GM12878 (cell line): Measurements from ENCODE around the gene SIN3A. TPM values are rescaled to one million over a fixed set of nuclear protein-coding genes. Genes with fewer than 3 reads are reported as not detected.

Source experiments
- ATAC-seq: fragments of 200-7000 bp; cut with Tn5 transposase; 3 replicates; pipeline ENCODE4 v1.9.1; 2020; ENCODE audit warnings: mild to moderate bottlenecking, moderate library complexity
- BruUV-seq: library from RNA; stranded (reverse); fragments of 400-500 nt; replicated peaks from 2 replicates; lab custom pipeline; 2021; lab: Mats Ljungman, UMichigan
- CTCF ChIA-PET: fragments of 300-600 bp; sonication (Branson Sonifier 250); formaldehyde crosslinking; extraction: SDS; loops from one replicate; lab custom pipeline; 2021; ENCODE audit warnings: inconsistent platforms; lab: Yijun Ruan, JAX
- POLR2A ChIA-PET: fragments of 350-600 bp; formaldehyde crosslinking; extraction: SDS; loops from one replicate; lab custom pipeline; 2021; ENCODE audit warnings: inconsistent platforms; lab: Charles Lee
- RAD21 ChIA-PET: fragments of 300-600 bp; sonication (Branson Sonifier 250); formaldehyde crosslinking; loops from one replicate; lab custom pipeline; 2023; ENCODE audit warnings: antibody characterized with exemption; ENCODE audit not compliant: unreplicated experiment; lab: Charles Lee
- SMC1A ChIA-PET: fragments of 300-600 bp; sonication (Branson Sonifier 250); formaldehyde crosslinking; loops from one replicate; lab custom pipeline; 2023; ENCODE audit not compliant: unreplicated experiment, uncharacterized antibody; lab: Charles Lee
- DNase-seq: peaks from one replicate; pipeline ENCODE4 v3.0.0-alpha.2; 2011; ENCODE audit warnings: low read depth, low spot score
- FAIRE-seq: peaks from 3 replicates; lab custom pipeline; 2011; peaks lifted over from hg19 to GRCh38; lab: Jason Lieb, UNC
- H2AFZ ChIP-seq: 2 replicates; pipeline ENCODE4 v1.6.0; 2011; ENCODE audit warnings: low read depth, low read length, control low read depth; ENCODE audit not compliant: control insufficient read depth
- H3K27ac ChIP-seq: 2 replicates; pipeline ENCODE4 v1.5.1; 2011; ENCODE audit warnings: control low read depth; ENCODE audit not compliant: control insufficient read depth, insufficient read depth
- H3K27me3 ChIP-seq, 2 experiments: replicated peaks in 1 of 2; 2 replicates each; pipeline versions ENCODE4 v1.6.0 to v1.6.1; 2011; ENCODE audit warnings: low read length in 1 of 2; ENCODE audit not compliant: control insufficient read depth in 2 of 2, insufficient read depth in 2 of 2
- H3K36me3 ChIP-seq, 2 experiments: 2 replicates each; pipeline ENCODE4 v1.5.1; 2011; ENCODE audit warnings: low read length in 1 of 2; ENCODE audit not compliant: control insufficient read depth in 2 of 2, insufficient read depth in 2 of 2
- H3K4me1 ChIP-seq: 2 replicates; pipeline ENCODE4 v1.6.1; 2011; ENCODE audit warnings: mild to moderate bottlenecking, low read length, moderate library complexity, mixed read lengths; ENCODE audit not compliant: control insufficient read depth, insufficient read depth
- H3K4me2 ChIP-seq: 2 replicates; pipeline ENCODE4 v1.6.0; 2011; ENCODE audit warnings: control low read depth; ENCODE audit not compliant: control insufficient read depth, insufficient read depth
- H3K4me3 ChIP-seq: fragments of 200-600 bp; sonication (generic); 2 replicates; pipeline ENCODE4 v1.5.1; 2016
- H3K79me2 ChIP-seq: 2 replicates; pipeline ENCODE4 v1.6.0; 2011; ENCODE audit warnings: low read length; ENCODE audit not compliant: control insufficient read depth, insufficient read depth
- H3K9ac ChIP-seq: 2 replicates; pipeline ENCODE4 v1.8.0; 2011; ENCODE audit warnings: low read length, control low read depth, mixed read lengths; ENCODE audit not compliant: control insufficient read depth, insufficient read depth
- H3K9me3 ChIP-seq: replicated peaks from 3 replicates; pipeline ENCODE4 v1.5.1; 2011; ENCODE audit warnings: mild to moderate bottlenecking, low read length; ENCODE audit not compliant: control insufficient read depth, insufficient read depth
- H4K20me1 ChIP-seq: 2 replicates; pipeline ENCODE4 v1.6.0; 2011; ENCODE audit not compliant: control insufficient read depth, insufficient read depth
- BACH1 ChIP-seq: fragments of 450-650 bp; IDR thresholded peaks from 2 replicates; pipeline ENCODE4 v1.6.1; 2017; ENCODE audit warnings: mild to moderate bottlenecking, borderline replicate concordance
- BCL3 ChIP-seq: IDR thresholded peaks from 2 replicates; pipeline ENCODE4 v1.6.1; 2011; ENCODE audit warnings: borderline replicate concordance, low read depth, mild to moderate bottlenecking, moderate library complexity, low read length; ENCODE audit not compliant: insufficient read depth, poor library complexity, severe bottlenecking
- DPF2 ChIP-seq: fragments of 450-650 bp; IDR thresholded peaks from 2 replicates; pipeline ENCODE4 v1.6.1; 2017; ENCODE audit warnings: mild to moderate bottlenecking
- GATAD2B ChIP-seq: fragments of 450-650 bp; conservative IDR thresholded peaks from 2 replicates; pipeline ENCODE4 v1.6.1; 2017; ENCODE audit warnings: low read depth, mild to moderate bottlenecking, moderate library complexity
- IKZF1 ChIP-seq: fragments of 450-650 bp; conservative IDR thresholded peaks from 2 replicates; pipeline ENCODE4 v1.6.1; 2017; ENCODE audit warnings: antibody characterized with exemption, mild to moderate bottlenecking
- KLF5 ChIP-seq: fragments of 450-650 bp; IDR thresholded peaks from 2 replicates; pipeline ENCODE4 v1.6.1; 2014; ENCODE audit warnings: mild to moderate bottlenecking; ENCODE audit not compliant: partially characterized antibody
- MXI1 ChIP-seq: fragments of 150-350 bp; IDR thresholded peaks from 2 replicates; pipeline ENCODE4 v1.6.1; 2011; ENCODE audit warnings: low read depth, mild to moderate bottlenecking, inconsistent platforms, low read length, improper control_type of control experiment
- NR2C1 ChIP-seq: fragments of 450-650 bp; IDR thresholded peaks from 2 replicates; pipeline ENCODE4 v1.6.1; 2017; ENCODE audit warnings: antibody characterized with exemption, mild to moderate bottlenecking, moderate library complexity
- NR2F1 ChIP-seq: fragments of 450-650 bp; conservative IDR thresholded peaks from 2 replicates; pipeline ENCODE4 v1.6.1; 2017; ENCODE audit warnings: mild to moderate bottlenecking
- RUNX3 ChIP-seq: IDR thresholded peaks from 2 replicates; pipeline ENCODE4 v1.6.1; 2012; ENCODE audit warnings: low read length, inconsistent platforms
- TAF1 ChIP-seq: IDR thresholded peaks from 2 replicates; pipeline ENCODE4 v1.6.1; 2011; ENCODE audit warnings: mild to moderate bottlenecking, low read depth, low read length, borderline replicate concordance
- TCF12 ChIP-seq: IDR thresholded peaks from 2 replicates; pipeline ENCODE4 v1.6.1; 2011; ENCODE audit warnings: low read depth, mild to moderate bottlenecking, low read length
- YY1 ChIP-seq: IDR thresholded peaks from 2 replicates; pipeline ENCODE4 v1.6.1; 2011; ENCODE audit warnings: low read depth, mild to moderate bottlenecking, low read length
- ZNF24 ChIP-seq: fragments of 450-650 bp; IDR thresholded peaks from 2 replicates; pipeline ENCODE4 v1.6.1; 2017; ENCODE audit warnings: antibody characterized with exemption, mild to moderate bottlenecking
- ZNF687 ChIP-seq: fragments of 450-650 bp; IDR thresholded peaks from 2 replicates; pipeline ENCODE4 v1.6.1; 2017; ENCODE audit warnings: mild to moderate bottlenecking, moderate library complexity
- WGBS: methylation state at CpG from one replicate; pipeline ENCODE4 v1.1.6; 2016; ENCODE audit warnings: low lambda C conversion rate; ENCODE audit not compliant: insufficient replicate concordance, insufficient coverage; ENCODE audit errors: missing lambda C conversion rate; 5-methylcytosine and 5-hydroxymethylcytosine counted together
- in situ Hi-C: fragments of 300-500 bp; cut with MboI; formaldehyde crosslinking; loops from 9 replicates; pipeline ENCODE4 v1.14.3; 2018; ENCODE audit warnings: mixed read lengths
- intact Hi-C: fragments of 100-400 bp; cut with micrococcal nuclease; formaldehyde crosslinking; loops from one replicate; pipeline ENCODE4 v1.14.2; 2022; ENCODE audit not compliant: unreplicated experiment
- polyA plus RNA-seq, 11 experiments: library from polyadenylated mRNA; depleted of rRNA in 4 of 11; unstranded in 6 of 11; stranded (reverse) in 5 of 11; fragments of >200 nt; fragmentation: Nextera tagmentation in 4 of 11; fragmentation: Illumina TruSeq in 1 of 11; extraction: Ambion mirVana in 4 of 11; extraction: Trizol in 1 of 11; gene quantifications; 1 replicate in 1 of 11; 2 replicates in 10 of 11; pipeline versions ENCODE4 v1.2.1 to v1.2.3, GENCODE V29; 2011 to 2016; ENCODE audit warnings: inconsistent platforms in 2 of 11, missing spikeins in 2 of 11, low read depth in 1 of 11
- total RNA-seq, 4 experiments: library from RNA; depleted of rRNA in 3 of 4; stranded (reverse); fragments of >200 nt in 3 of 4; fragmentation: Illumina TruSeq in 1 of 4; extraction: Trizol in 1 of 4; gene quantifications; 2 replicates each; pipeline versions ENCODE4 v1.2.1 to v1.2.3, GENCODE V29; 2013 to 2021

The SIN3A gene
- total and polyA plus RNA-seq, 10 of the 15 experiments (the other 5 are each of a cell fraction or from before 2014, with no cell fraction given): 6.4 to 62.2 (median 29.2) TPM

- Histone ChIP-seq H3K9ac (peak overlapping the region; percentile 89), H3K27ac (peak overlapping the region; percentile 79), H3K27me3 (no peaks in the 10 kb centered on the region), H2AFZ (peak overlapping the region; percentile 84), H3K4me3 (peak overlapping the region; percentile 76), H3K9me3 (no peaks in the 10 kb centered on the region), H3K4me2 (peak overlapping the region; percentile 40), H3K36me3 (no peaks in the 10 kb centered on the region), H3K4me1 (peaks cover 6% of the 10 kb centered on the region), H3K79me2 (peaks cover 27% of the 10 kb centered on the region), H4K20me1 (no peaks in the 10 kb centered on the region; the same call in 1 of the 2 replicates)
- WGBS: under 1% methylated on average over 52 of the region's 116 CpGs
- intact Hi-C loops: loop anchor here (2.0 to 5.0 kb wide), 3 partner anchors 186 to 432 kb away; partner anchors contain the start of genes IMP3 and PPCDC
- no TSS peak for BruUV-seq
- ChIA-PET POLR2A (interaction anchor here (0.5 to 7.2 kb wide), 17 partner anchors 8 to 1137 kb away, joined by 3 to 110 read pairs (median 4); partner anchors contain the start of genes IMP3, MAN2C1, PTPN9 and SNUPN), RAD21 (interaction anchor here (0.7 to 7.3 kb wide), 19 partner anchors 9 to 284 kb away, joined by 3 to 113 read pairs (median 4); partner anchors contain the start of genes IMP3, MAN2C1, PTPN9 and SNUPN), CTCF (interaction anchor here (0.6 to 6.1 kb wide), 11 partner anchors 9 to 886 kb away, joined by 3 to 63 read pairs (median 5); partner anchors contain the start of genes IMP3, MAN2C1, SNUPN and SNX33), SMC1A (interaction anchor here (0.7 to 3.8 kb wide), 13 partner anchors 8 to 411 kb away, joined by 3 to 27 read pairs (median 4); partner anchors contain the start of genes IMP3, MAN2C1, PTPN9 and SNUPN)
- in situ Hi-C loops: loop anchor here (5.0 kb wide), 1 partner anchor 168 kb away; no protein-coding TSS in a partner anchor
- DNase-seq: no peak
- no peak for ATAC-seq
- FAIRE-seq: no peak
- TF ChIP-seq ZNF24 (no peak), MXI1 (peak; percentile 4; the same call in 1 of the 2 replicates), ZNF687 (0 out of 2 replicates have a peak, but pooled peaks have one; percentile 42), DPF2 (0 out of 2 replicates have a peak, but pooled peaks have one; percentile 25), KLF5 (no peak), BCL3 (peak; percentile 9), YY1 (peak; percentile 52), TCF12 (no peak), GATAD2B (no peak), NR2C1 (peak; percentile 16; the same call in 1 of the 2 replicates), RUNX3 (no peak), IKZF1 (peak; percentile 55), NR2F1 (0 out of 2 replicates have a peak, but pooled peaks have one; percentile 16), BACH1 (peak; percentile 12; the same call in 1 of the 2 replicates), TAF1 (0 out of 2 replicates have a peak, but pooled peaks have one; percentile 5)
Observed at GRCh38 chr15:75454471-75455378, 3.2 kb upstream of the SIN3A start.
